Gastroesophageal sphincter (tissue), 3 donors: ENCODE measurements around the gene SOHLH1.

Experiments
- CTCF ChIP-seq, 4 experiments: fragments of 200-600 bp in 2 of 4; fragments of 450-650 bp in 2 of 4; sonication (generic) in 1 of 4; IDR thresholded peaks; one replicate each; pipeline ENCODE4 v1.5.1; 2017 to 2019; ENCODE audit warnings: antibody characterized with exemption in 4 of 4, mild to moderate bottlenecking in 2 of 4, moderate library complexity in 2 of 4
- EP300 ChIP-seq: sonication (generic); formaldehyde crosslinking; IDR thresholded peaks from one replicate; pipeline ENCODE4 v1.6.1; 2017; ENCODE audit warnings: antibody characterized with exemption, mild to moderate bottlenecking
- POLR2A ChIP-seq, 2 donors: fragments of 450-650 bp; IDR thresholded peaks; one replicate each; pipeline ENCODE4 v1.6.1; 2017; ENCODE audit warnings: antibody characterized with exemption in 2 of 2, mild to moderate bottlenecking in 2 of 2, moderate library complexity in 1 of 2
- POLR2AphosphoS5 ChIP-seq: sonication (generic); formaldehyde crosslinking; IDR thresholded peaks from one replicate; pipeline ENCODE4 v1.6.1; 2017; ENCODE audit warnings: antibody characterized with exemption

DNA sequence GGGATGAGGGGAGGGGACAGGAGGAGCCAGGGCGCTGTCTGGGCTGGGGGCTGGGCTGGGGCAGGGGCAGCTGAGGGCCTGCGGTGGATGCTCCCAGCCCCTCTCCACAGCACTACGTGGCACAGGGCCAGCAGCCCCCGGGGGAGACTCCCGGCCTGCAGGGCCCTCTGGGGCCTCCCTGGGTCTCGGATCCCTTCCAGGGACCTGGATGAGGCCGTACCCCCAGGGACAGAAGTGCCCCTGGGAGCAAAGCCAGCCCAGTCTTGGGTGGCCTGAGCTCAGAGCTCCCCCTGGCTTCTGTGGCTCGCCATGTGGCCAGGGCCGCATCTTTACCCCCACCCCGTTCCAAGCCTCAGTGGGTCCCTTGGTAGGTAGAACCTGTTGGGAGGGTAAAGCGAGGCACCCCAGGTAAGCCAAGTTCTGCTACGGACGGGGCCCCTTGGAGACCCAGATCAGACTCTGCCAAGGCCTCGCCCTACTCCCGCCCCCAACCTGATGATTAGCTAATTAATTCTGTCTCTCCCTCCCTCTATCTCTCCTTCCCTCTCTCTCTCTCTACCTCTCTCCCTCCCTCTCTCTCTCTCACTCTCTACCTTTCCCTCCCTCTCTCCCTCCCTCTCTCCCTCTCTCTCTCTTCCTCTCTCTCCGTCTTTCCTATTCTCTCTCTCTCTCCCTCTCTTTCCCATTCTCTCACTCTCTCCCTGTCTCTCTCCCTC, 27.0 kb upstream of the SOHLH1 start:
- TF ChIP-seq CTCF (IDR thresholded peaks at IDR 0.05) (no peak), POLR2A (IDR thresholded peaks at IDR 0.05) (no peak), EP300 (no peak), POLR2AphosphoS5 (no peak)
